NCI-H345 treated with DMSO at 0.1 percent for 48 hours (cell line): ENCODE data around the gene FAM219A.
"Not testable (repeated sequence)": the region's sequence is repeated elsewhere in the genome, so short reads cannot be mapped to it uniquely, and the experiment has no call there.

ENCODE experiments used
- DNase-seq: peaks from one replicate; lab custom pipeline; 2025; ENCODE audit not compliant: unreplicated experiment; lab: John Stamatoyannopoulos, UW

The FAM219A gene

GRCh38 chr9:34485822-34486221, 27.5 kb upstream of the FAM219A start:
- no peak for DNase-seq

GRCh38 chr9:34484678-34485077, 26.3 kb upstream of the FAM219A start:
- no peak for DNase-seq

- not testable (repeated sequence) for DNase-seq
Observed at GRCh38 chr9:34482746-34483145, 24.4 kb upstream of the FAM219A start.

- not testable (repeated sequence) for DNase-seq
Observed at GRCh38 chr9:34481620-34482019, 23.2 kb upstream of the FAM219A start.

GRCh38 chr9:34479431-34479866, 21.1 kb upstream of the FAM219A start:
- DNase-seq = no peak

GRCh38 chr9:34477541-34477940, 19.2 kb upstream of the FAM219A start:
- no peak for DNase-seq

- no peak for DNase-seq
Observed at GRCh38 chr9:34475097-34475496, 16.7 kb upstream of the FAM219A start.

GRCh38 chr9:34465468-34465867, 7.1 kb upstream of the FAM219A start:
- no peak for DNase-seq

- no peak for DNase-seq
Observed at GRCh38 chr9:34464571-34464970, 6.2 kb upstream of the FAM219A start.

- no peak for DNase-seq
Observed at GRCh38 chr9:34463901-34464232, 5.5 kb upstream of the FAM219A start.

- no peak for DNase-seq
Observed at GRCh38 chr9:34463098-34463900, 4.9 kb upstream of the FAM219A start.

GRCh38 chr9:34459941-34460340, 1.6 kb upstream of the FAM219A start:
- no peak for DNase-seq

- no peak for DNase-seq
Observed at GRCh38 chr9:34459356-34459755, 986 bp upstream of the FAM219A start.

GRCh38 chr9:34458959-34459340, 580 bp upstream of the FAM219A start:
- DNase-seq = no peak

GRCh38 chr9:34457266-34458012, 931 bp downstream of the FAM219A start:
- DNase-seq = no peak

GRCh38 chr9:34456746-34457145, 1.6 kb downstream of the FAM219A start:
- no peak for DNase-seq

- DNase-seq = no peak
Observed at GRCh38 chr9:34456151-34456550, 2.2 kb downstream of the FAM219A start.

GRCh38 chr9:34454571-34455065, 3.8 kb downstream of the FAM219A start:
- no peak for DNase-seq

- DNase-seq = no peak
Observed at GRCh38 chr9:34452568-34452967, 5.8 kb downstream of the FAM219A start.

- DNase-seq = no peak
Observed at GRCh38 chr9:34451545-34451944, 6.8 kb downstream of the FAM219A start.

- DNase-seq = no peak
Observed at GRCh38 chr9:34451135-34451534, 7.2 kb downstream of the FAM219A start.

GRCh38 chr9:34450644-34451043, 7.7 kb downstream of the FAM219A start:
- DNase-seq = no peak
